Testis (tissue), 2 donors: ENCODE data around the gene VAV2.

Source experiments
- POLR2A ChIP-seq: fragments of 450-650 bp; IDR thresholded peaks from one replicate; pipeline ENCODE4 v1.6.1; 2017; ENCODE audit warnings: antibody characterized with exemption, mild to moderate bottlenecking, moderate library complexity
- TF ChIP-seq, protein P1 (sequence below), 3 experiments: fragments of 450-650 bp in 2 of 3; fragments of 200-600 bp in 1 of 3; sonication (generic) in 1 of 3; IDR thresholded peaks; one replicate each; pipeline ENCODE4 v1.5.1; 2016 to 2019; ENCODE audit warnings: antibody characterized with exemption in 3 of 3, mild to moderate bottlenecking in 2 of 3, moderate library complexity in 1 of 3

DNA sequence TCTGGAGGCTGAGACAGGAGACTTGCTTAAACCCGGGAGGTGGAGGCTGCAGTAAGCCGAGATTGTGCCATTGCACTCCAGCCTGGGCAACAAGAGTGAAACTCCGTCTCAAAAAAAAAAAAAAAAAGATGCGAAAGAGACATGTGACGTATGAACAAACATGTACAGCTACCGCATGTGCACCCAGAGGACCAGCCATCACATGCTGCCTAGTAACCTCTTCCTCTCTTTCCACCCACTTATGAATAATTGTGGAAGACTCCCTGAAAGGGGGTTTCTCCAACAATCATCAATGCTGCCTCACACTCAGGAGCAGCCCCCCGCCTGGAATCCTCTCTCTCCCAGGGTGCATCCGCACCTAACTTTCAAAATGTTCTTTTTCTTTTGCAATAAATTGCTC is 256.2 kb downstream of the VAV2 start:
- TF ChIP-seq, protein P1, sequence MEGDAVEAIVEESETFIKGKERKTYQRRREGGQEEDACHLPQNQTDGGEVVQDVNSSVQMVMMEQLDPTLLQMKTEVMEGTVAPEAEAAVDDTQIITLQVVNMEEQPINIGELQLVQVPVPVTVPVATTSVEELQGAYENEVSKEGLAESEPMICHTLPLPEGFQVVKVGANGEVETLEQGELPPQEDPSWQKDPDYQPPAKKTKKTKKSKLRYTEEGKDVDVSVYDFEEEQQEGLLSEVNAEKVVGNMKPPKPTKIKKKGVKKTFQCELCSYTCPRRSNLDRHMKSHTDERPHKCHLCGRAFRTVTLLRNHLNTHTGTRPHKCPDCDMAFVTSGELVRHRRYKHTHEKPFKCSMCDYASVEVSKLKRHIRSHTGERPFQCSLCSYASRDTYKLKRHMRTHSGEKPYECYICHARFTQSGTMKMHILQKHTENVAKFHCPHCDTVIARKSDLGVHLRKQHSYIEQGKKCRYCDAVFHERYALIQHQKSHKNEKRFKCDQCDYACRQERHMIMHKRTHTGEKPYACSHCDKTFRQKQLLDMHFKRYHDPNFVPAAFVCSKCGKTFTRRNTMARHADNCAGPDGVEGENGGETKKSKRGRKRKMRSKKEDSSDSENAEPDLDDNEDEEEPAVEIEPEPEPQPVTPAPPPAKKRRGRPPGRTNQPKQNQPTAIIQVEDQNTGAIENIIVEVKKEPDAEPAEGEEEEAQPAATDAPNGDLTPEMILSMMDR (IDR thresholded peaks at IDR 0.05), result no peak
- no peak for TF ChIP-seq POLR2A
